IPS DF 19.7 (cell line): ENCODE data around the gene DDX43.
"Not testable (repeated sequence)": the region's sequence is repeated elsewhere in the genome, so short reads cannot be mapped to it uniquely, and the experiment has no call there.

Experiments used
- DNase-seq: peaks from one replicate; pipeline ENCODE4 v3.0.0-alpha.2; 2013; ENCODE audit warnings: low read depth, low spot score

The DDX43 gene

DNA sequence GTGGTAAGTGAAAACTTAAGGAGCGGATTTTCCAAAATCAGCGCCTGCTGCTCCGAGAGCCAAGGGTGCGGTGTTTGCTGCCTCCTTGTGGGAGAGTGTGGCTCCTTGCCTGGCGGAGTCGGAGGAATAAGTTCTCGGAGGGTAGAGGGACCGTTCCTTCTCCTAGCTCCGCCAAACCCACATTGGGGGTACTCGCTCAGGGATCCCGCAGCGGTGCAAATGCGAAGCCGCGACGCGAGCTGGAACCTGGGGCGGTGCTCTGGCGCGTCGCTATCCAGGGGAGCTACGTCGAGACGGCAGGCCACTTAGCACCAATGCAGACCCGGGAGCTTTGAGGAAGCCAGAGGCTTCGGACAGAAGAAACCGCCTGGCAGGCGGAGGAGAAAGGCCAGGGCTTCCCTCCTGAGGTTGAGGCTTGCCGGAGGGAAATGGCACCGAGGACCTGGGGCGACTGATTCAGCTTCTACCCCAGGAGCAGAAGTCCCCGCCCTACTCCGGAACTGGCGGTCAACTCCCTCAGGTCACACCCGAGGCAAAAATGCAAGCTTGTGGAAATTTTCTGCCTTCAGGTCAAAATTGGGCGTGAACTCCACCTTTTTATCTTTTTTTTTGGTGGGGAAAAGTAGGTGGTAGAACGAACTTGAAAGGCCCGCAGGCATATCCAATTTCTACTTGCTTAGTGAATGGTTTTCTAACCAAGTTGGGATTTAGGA, 5.7 kb upstream of the DDX43 start:
- peak; percentile 71 for DNase-seq

GRCh38 chr6:73389854-73390253, 4.8 kb upstream of the DDX43 start:
- no peak for DNase-seq

GRCh38 chr6:73391675-73392074, 3.0 kb upstream of the DDX43 start:
- DNase-seq, result no peak

DNA sequence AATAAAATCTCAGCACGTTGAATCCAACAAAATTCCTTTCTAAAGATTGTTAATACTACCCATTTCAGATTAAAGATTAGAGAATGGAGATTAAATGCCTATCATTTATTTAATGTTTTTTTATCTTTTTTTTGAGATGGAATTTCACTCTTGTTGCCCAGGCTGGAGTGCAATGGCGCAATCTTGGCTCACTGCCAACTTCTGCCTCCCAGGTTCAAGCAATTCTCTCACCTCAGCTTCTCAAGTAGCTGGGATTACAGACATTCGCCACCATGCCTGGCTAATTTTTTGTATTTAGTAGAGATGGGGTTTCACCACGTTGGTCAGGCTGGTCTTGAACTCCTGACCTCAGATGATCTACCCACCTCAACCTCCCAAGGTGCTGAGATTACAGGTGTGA, 2.4 kb upstream of the DDX43 start:
- not testable (repeated sequence) for DNase-seq

DNA sequence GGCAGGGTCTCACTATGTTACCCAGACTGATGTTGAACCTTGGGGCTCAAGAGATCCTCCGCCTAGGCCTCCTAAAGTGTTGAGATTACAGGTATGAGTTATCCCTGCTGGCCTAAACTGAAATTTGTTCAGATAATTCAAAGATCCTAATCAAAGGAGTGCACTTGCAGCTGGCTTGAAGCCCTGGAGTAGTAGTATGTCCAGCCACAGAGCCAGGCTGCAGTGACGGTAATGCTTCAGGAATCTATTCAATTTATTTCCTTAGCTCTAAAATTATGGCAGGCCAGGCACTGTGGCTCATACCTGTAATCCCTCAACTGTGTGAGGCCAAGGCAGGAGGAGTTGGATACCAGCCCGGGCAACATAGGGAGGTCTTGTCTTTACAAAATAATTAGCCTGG, 1.4 kb upstream of the DDX43 start:
- no peak for DNase-seq

GRCh38 chr6:73395875-73396274, 1.2 kb downstream of the DDX43 start:
- no peak for DNase-seq

GRCh38 chr6:73400656-73401055, 6.0 kb downstream of the DDX43 start:
- no peak for DNase-seq

DNA sequence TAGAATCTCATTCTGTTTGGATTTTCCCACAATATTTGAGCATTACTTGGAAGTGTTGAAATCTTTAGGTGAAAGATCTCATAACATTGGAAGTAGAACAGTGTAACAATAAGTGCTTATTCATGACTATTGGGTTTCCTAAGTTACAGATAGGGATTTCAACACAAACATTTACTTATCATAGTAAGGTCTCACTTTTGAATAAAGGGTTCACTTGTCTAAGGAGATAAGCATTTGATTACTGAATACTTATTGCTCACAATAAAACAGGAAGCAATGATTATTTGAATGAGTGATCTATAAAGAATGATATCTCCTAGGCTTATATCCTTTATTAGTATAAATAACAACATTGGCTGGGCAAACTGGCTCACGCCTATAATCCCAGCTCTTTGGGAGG, 14.8 kb downstream of the DDX43 start:
- no peak for DNase-seq

DNA sequence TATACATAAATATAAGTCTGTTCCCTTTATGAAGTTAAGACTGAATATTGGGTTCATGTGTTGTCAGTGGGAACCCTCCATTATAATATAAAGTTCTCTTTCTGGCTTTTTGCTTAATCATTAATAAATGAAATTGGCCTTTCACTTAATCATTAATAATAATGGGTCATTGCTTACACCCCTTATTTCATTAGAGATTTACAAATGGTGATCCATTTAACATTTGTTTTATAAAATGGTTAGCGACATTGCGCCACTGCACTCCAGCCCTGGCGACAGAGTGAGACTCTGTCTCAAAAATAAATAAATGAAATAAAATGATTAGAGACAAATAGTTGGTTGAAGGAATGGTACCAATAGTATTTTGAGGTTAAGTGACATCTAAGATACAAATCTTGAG, 18.5 kb downstream of the DDX43 start:
- no peak for DNase-seq

DNA sequence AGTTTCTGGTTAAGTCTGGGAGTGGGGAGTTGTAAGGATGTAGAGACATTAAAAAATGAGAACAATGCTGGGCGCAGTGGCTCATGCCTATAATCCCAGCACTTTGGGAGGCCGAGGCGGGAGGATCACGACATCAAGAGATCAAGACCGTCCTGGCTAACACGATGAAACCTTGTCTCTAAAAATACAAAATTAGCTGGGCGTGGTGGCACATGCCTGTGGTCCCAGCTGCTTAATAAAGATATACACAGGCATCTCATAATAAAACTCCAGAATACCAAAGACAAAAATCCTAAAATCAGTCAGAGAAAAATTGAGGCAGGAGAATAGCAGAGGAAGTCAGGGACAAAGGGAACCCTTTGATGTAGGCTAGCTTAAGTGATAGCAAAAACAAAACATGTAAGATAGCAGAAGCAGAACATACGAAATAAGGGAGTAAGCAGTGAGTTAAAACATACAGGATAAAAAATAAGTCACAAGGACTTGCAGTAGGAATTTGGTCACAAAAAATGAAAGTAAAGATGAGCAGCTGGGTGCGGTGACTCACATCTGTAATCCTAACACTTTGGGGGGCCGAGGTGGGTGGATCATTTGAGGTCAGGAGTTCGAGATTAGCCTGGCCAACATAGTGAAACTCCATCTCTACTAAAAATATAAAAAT, 23.6 kb downstream of the DDX43 start:
- DNase-seq, result no peak

DNA sequence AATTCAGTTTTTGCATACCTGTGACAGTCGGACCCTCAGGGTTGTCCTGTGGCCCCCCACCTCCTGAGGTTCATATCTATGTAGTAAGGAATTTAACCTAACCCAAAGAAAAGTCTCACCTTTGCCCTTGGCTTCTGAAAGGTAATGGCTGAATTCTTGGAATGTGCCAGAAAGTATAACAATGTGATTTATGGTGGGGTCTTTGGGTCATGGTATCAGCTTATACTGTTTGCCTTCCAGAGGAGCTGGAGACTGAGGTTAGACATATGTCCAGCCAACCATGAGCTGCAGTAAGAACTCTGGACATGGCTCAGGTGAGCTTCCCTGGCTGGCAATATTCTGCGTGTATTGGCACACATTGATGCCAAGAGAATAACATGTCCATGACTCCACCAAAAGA, 26.9 kb downstream of the DDX43 start:
- no peak for DNase-seq

DNA sequence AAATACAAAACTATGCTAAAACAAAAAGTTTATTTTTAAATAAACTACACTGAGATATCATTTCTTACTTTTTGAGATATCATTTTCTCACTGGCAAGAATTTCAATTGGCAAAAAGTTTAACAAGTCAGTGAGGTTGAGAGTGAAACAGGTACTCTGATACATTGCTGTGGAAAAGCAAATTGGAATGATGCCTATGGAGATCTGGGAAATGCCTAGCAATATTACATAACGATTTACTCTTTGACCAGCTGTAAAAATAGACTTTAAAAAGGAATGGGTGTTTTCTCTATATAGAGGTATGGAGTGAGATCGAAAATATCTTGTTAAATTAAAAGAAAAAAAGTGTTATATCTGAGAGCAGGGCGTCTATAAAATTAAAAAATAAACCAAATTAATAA, 40.6 kb downstream of the DDX43 start:
- no peak for DNase-seq

GRCh38 chr6:73443555-73443954, 48.9 kb downstream of the DDX43 start:
- no peak for DNase-seq

DNA sequence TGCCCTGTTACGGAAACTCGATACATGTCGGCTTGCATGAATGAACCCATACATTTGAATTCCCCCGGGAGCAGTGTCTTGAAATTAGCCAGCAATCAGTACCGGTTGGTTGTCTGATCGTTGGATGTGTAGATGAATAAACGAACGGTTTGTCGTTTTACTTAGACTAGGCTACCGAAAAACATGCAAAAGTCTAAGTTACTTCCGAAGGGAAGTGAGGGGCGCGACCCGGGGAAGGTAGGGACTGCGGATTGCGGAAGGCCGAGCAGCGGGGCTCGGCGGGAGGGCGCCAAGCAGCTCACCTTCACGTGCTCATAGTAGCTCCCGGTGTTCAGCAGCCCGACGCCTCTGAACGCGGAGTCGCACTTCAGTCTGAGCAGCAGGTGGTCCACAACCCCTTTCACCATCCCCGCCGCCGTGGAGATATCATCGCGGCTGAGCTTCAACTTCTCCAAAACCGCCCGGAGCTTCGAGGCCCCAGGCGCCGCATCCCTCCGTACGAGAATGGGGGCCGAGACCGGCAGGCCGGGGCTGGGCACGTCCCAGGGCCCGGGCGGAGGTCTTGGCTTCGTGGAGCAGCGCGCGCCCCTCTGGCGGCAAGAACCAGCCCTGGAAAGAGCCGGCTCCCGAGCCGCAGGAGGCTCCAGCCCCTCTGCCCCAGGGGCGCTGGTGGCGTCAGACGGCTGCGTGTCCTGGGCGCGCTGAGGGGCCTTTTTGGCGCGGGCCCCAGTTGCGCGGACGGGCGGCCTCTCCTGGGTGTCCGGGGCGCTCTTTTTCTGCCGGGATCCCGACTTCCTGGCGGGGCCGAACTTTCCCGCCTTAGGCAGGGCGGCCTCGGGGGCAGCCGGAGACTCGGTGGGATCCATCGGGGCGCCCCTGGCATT, 56.8 kb downstream of the DDX43 start:
- no peak for DNase-seq

DNA sequence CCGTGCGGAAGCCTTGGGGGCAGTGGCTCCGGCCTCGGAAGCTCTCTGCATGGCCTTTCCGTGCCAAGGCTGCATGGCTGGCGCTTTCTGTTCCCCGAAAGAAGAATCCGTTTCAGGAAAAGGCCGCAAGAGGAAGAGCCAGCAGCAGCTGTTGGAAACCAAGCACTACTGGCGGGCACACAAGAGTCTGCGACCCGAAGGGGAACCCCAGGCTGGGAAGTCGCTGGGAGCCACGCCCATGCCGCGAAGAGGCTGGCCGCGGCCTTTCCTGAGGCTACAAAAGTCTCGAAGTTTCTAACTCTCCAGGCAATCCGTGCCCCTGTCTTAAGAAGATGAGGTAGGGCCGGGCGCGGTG, 57.5 kb downstream of the DDX43 start, which contains the start of gene CGAS:
Gene CGAS, minus strand, starts transcription at position 191 of the 355 bp plus-strand sequence. Its CDS starts 116 bp downstream, at position 75.
- DNase-seq, result peak; percentile 33

DNA sequence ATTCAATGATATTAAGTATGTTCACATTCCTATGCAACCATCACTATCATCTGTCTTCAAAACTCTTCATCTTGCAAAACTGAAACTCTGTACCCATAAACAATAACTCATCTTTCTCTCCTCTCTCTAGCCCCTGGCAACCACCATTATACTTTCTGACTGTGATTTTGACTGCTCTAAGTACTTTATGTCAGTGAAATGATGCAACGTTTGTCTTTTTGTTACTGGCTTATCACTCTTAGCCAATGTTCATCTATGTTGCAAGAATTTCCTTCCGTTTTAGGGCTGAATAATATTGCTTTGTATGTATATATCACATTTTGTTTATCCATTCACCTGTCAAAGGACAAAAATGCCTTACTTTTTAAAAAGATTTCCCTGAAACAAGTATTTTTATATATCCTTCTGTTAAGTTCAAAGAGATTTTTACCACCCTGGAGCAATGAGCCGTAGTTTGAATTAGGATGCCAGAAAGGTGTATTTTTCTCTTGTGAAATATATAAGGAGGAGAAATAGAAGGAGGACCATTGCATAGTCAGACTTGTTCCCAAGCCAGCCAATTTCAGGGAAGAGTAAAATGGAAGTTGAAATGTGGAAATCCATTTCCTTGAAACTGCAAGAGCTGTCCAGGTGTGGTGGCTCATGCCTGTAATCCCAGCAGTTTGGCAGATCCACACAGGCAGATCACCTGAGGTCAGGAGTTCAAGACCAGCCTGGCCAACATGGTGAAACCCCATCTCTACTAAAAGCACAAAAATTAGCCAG, 61.4 kb downstream of the DDX43 start:
- no peak for DNase-seq

GRCh38 chr6:73459474-73459873, 64.8 kb downstream of the DDX43 start:
- not testable (repeated sequence) for DNase-seq

GRCh38 chr6:73460056-73460455, 65.4 kb downstream of the DDX43 start:
- DNase-seq, result no peak

GRCh38 chr6:73461537-73462350, 67.1 kb downstream of the DDX43 start, which contains the start of gene MTO1:
Gene MTO1, plus strand, starts transcription at chr6:73461737. Its CDS starts 118 bp downstream, at chr6:73461855.
- DNase-seq, result peak; percentile 54
